DMS 273 (cell line): Measurements from ENCODE around the gene SPAG6.
"Not testable (repeated sequence)": the region's sequence is repeated elsewhere in the genome, so short reads cannot be mapped to it uniquely, and the experiment has no call there.

ENCODE experiments used
- DNase-seq: peaks from one replicate; lab custom pipeline; 2025; ENCODE audit not compliant: unreplicated experiment; lab: John Stamatoyannopoulos, UW

Gene SPAG6

DNA sequence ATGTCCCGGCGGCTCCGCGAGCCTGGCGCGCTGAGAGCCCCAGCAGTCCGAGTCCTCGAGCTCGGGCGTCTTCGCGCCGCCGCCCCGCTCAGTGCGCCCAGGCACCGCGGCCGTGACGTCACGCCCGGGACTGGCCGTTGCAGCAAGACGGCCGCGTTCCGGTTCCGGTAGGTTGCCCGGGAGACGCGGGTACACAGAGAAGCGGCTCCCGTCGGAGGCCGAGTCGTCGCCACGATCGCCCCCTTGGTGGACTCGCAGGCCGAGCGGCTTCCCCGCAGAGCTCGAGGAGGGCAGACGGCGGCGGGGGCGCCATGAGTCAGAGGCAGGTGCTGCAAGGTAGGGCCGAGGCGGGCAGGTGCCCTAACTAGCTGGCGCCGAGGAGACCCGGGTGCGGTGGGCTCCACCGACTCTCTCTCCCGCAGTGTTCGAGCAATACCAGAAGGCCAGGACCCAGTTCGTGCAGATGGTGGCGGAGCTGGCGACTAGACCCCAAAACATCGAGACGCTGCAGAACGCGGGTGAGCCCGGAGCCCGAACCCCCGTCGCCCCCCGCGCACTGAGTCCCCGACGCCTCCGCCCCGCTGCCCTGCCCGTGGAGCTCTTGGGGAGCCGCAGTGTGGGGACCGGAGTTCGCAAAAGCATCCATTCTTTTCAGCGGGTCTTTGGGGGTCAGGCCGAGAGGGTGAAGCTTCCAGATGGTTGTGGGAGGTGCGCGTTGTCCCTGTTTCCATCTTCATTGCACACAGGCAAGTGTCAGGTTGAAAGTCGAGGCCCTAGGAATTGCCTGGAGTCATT lies at the start of gene SPAG6:
Gene SPAG6 (plus strand): TSS at position 196 of the 795 bp plus-strand sequence. CDS start 116 bp downstream, at position 312.
- peak; percentile 48 for DNase-seq

DNA sequence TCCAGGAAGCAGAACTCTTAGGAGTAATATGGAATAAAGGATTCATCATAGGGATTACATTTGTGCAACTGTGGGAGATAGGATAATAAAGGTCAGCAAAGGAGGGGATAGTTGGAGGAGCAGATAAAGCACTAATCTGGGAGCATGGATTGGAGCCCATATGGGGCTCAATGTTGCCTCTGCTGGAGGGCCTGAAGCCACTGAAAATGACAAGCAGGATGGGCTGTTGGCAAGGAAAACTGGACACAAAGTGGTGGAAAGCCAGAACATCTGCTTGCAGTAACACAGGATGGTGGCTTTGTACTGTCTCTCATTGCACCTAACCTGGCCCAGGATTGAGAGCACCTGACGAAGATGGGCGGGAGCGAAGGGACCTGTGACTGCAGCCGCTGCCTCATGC lies 44.1 kb upstream of the SPAG6 start:
- DNase-seq = peak; percentile 23

DNA sequence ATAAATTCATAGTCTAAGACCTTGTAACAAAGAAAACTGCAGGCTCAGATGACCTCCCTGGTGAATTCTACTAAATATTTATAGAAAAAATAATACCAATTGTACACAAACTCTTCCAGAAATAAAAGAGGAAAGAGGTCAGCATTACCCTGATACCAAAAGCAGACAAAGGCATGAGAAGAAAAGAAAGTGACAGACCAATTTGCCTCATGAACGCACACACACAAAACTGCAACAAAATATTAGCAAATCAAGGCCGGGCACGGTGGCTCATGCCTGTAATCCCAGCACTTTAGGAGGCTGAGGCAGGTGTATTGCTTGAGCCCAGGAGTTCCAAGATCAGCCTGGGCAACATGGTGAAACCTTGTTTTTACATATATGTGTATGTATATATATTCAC lies 41.8 kb upstream of the SPAG6 start:
- DNase-seq = no peak

DNA sequence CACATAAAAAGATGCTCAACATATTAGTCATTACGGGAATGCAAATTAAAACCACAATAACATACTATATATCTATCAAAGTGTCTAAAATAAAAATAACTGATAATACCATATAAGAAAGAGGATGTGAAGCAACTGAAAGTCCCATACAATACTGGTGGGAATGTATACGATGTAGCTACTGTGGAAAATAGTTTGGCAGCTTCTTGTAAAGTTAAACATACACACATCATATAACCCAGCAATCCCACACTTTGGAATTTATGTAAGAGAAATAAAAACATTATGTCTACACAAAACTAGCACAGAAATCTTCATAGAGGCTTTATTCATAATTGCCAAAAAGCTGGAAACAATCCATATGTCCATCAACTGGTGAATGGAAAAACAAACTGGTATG lies 39.6 kb upstream of the SPAG6 start:
- DNase-seq = no peak

DNA sequence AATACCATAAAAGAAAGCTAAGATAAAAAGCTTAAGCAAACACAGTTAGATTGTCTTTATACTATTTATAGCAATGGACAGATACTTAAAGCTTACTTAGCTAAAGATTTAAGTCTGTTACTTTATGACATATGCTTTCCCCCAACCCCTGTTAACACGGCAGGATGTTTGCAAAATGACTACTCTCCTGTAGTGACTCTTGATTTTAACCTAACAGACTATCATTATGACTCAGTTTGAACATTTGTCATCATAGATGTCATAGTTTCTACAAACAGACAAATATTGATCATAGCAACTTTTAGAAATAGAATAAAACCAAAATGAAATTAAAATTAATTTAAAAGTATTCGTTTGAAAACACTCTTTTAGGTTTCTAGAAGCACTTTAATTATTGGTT lies 36.9 kb upstream of the SPAG6 start:
- no peak for DNase-seq

DNA sequence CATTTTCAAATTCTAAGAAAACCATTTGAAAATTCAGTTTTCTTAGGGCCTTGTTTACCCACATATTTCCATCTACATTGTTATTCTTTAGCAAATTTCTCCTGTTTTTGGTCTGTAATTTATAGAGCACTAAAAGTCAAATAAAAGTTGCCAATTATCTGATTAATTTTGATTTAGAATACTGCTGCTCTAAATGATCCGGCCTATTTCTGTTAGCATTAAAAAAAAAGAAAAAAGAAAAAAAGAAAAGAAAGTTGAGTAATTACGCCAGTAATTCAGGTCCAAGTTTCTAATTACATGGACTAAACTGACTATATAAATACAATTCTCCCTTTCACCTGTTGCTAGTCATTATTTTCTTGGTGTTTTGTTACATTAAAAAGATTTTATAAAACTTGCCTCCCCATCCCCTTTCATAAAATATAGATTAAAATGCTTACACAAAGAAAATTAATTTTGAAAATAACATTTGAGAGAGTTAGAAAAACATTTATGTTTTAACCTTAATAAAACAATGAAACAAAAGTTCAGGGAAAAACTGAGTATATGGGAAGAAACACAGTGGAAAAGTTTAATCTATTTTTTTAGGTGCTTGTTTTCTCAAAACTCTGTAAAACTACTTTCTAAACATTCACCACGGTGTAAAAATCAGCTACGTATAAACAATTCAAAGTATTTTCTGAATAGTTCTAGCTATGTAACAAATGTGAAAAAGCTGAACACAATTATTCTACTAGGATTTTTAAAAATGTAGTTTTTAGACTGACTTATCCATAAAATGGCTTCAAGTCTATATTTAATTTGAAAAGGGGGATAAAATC lies 35.9 kb upstream of the SPAG6 start:
- DNase-seq = no peak

DNA sequence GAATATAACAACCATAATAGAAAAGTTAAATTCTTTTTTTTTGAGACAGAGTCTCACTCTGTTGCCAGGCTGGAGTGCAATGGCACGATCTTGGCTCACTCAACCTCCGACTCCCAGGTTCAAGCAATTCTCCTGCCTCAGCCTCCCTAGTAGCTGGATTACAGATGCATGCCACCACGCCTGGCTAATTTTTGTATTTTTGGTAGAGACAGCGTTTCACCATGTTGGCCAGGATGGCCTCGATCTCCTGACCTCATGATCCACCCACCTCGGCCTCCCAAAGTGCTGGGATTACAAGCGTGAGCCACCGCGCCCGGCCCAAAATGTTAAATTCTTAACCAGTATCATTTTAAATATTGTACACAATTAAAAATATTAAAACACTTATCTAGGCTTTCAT lies 35.3 kb upstream of the SPAG6 start:
- DNase-seq = not testable (repeated sequence)

DNA sequence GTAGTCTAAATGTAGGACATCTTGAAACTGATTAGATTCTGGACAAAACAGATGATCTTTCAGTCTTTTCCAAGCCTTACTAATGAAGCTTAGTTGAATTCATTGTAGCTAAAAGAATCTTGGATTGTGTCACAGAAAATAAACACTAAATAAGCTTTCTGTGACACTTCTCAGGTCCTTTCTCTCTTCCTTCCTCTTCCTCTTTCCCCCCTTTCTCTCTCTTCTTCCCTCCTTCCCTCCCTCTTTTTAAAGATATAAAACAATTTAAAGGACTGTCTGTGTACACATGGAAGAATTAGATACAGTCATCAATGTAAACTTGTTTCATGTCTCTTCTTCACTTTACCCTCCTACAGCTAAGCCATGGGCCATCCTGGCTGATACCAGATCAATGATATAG lies 34.4 kb upstream of the SPAG6 start:
- DNase-seq = no peak

DNA sequence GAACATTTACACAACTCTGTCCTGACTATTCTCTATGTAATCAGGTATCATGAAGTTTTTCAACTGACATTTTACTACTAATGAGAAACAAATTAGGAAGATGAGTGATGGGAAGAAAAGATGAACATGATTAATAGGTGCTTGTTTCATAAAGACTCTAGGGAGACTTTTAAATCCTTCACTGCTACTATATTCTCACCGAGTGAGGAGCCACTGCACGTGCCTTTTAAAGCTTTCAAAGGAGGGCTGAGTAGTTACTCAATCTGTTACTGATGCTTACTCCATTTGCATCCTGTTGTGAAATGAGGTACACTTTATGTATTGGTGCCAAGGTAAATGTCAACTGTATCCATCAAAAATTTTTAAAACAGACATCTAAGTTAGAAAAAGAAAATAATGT lies 30.4 kb upstream of the SPAG6 start:
- peak; percentile 14 for DNase-seq

DNA sequence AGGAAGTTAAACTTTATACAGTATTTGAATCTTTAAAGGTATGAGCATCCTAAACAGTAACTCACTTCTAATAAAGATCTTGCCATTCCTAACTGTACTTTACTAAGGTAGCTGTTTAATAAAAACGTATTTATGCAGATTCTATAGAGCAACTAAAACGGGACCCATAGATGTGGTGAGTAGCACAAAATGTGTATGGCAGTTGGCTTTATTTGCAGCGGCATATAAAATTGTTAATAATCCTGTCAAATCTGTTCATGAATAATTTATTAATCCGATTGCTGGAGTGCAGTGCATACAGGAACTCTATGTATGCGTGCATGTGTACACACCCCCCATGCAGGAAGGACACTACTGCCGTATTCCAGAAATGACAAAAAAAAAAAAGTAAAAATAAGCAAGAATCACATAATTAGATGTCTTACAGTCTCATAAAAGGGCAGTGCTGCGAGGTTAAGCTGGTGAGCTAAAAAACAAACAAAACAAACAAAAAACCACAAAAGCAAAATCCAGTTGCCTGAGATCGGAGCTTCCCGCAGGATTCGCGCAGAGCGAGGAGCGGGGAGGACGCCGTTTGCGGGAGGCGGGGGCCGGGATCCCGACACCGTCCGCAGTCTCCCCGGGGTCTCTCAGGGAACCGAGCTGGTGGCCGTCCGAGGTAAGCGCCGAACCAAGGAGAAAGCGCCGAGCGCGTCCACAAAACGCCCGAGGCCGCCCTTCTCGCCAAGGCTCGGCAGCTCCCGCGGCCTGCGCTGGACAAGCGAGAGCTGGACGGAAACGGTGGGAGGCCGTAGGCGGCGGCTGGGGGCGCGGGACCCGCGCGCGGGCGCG lies 29.6 kb upstream of the SPAG6 start:
- DNase-seq = peak; percentile 43

DNA sequence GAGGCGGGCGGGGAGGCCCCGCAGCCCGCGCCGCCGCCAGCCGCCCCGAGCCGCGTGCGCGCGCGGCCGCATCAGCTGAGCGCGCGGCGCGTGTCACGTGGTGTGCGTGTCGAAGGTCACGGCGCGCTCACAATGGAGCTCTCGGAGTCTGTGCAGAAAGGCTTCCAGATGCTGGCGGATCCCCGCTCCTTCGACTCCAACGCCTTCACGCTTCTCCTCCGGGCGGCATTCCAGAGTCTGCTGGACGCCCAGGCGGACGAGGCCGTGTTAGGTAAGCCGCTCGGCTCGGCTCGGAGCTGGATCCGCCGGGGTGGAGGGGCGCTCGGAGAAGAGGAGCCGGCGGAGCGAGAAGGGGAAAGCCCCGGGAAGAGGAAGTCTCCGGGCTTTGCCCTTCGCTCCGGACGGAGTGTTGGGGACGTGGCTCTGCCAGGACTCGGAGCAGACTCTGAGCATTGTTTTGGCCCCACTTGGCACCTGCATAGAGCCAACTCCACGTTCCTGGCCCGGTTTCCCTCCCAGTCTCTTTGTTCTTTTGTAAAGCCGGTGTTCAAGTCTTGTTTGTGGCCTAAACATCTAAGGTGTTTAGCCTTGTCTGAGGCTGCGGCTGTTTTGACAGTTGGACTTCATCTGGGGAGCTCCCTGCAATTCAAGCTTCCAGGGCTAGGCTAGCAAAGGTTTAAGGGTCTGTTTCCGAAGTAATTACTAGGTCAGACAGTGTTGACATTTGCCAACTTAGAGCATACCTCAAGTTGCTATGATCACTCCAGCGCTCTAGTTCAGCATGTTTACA lies 28.8 kb upstream of the SPAG6 start, which contains the start of gene COMMD3:
Gene COMMD3 (plus strand): TSS at position 103 of the 790 bp plus-strand sequence. CDS start 30 bp downstream, at position 133.
- DNase-seq = peak; percentile 93

DNA sequence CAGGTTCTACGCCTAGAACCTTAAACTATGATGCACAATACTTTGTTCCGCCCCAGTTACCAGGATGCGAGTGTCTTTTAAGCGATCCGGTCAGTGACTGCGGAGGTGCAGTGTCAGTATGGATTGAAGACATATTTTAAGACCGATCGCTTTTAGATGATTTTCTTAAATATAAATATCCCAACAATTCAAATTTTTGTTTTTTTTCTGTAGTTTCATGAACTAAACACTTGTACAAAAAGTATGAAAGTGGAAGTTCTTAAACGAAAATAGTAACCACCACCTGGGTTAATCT lies 28.3 kb upstream of the SPAG6 start:
- DNase-seq = no peak

DNA sequence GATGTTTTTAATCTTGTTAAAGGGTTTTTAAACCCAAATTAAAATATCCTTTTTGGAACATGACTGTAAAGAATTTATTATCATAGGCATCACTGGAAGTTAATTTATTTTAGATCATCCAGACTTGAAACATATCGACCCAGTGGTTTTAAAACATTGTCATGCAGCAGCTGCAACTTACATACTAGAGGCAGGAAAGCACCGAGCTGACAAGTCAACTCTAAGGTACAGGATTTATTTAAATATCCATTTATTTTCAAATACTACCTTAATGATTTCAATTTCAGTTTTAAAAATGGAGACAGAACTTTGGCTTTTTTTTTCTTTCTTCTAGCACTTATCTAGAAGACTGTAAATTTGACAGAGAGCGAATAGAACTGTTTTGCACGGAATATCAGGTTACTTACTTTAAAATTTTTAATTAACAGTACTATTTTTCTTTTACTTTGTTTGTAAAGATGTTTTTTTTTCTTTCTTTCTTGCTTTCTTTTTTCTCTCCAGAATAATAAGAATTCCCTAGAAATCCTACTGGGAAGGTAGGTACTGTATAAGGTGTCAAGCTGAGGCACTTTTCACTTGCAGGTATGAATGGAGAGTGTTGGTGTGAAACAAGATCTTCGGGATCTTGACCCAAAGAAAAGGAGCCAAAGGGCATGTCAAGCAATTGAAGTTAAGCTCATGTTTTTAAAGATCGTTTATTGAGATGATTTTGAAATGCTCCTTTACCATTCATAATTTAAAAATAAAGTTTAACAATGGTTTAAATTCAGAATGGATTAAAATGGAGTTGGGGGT lies 27.3 kb upstream of the SPAG6 start:
- DNase-seq = no peak

DNA sequence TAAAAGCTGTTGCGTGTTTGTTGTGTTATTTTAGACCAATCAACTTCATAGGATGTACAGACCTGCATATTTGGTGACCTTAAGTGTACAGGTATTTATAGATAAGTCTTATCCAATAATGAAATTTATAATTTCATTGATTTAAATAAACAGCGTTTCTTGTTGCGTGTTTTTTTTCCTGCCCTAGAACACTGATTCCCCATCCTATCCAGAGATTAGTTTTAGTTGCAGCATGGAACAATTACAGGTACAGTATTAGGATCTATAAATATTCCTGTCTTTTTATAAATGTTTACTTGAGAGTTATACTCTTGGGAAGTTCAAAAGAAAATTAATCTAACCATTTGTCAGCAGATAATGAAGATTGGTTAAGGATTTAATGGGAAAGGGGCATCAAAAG lies 26.5 kb upstream of the SPAG6 start:
- no peak for DNase-seq

DNA sequence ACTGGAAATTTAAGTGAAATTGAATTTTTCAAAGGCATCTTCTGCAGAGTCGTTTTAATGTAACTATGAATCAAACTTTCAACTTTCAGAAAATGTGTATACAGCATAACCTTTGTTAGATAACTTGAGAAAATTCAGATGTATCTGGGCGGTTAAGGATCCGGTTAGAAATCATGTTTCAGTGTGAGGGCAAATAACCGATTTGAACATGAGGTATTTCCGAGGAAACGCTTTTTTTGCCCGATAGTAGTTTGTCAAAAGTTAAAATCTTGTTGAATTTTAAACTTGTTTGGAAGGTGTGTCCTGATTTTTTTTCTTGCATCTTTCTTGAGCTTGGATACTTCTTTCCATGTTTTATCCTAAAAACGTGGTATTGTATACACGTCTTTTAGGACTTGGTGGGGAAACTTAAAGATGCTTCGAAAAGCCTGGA lies 25.7 kb upstream of the SPAG6 start:
- no peak for DNase-seq

DNA sequence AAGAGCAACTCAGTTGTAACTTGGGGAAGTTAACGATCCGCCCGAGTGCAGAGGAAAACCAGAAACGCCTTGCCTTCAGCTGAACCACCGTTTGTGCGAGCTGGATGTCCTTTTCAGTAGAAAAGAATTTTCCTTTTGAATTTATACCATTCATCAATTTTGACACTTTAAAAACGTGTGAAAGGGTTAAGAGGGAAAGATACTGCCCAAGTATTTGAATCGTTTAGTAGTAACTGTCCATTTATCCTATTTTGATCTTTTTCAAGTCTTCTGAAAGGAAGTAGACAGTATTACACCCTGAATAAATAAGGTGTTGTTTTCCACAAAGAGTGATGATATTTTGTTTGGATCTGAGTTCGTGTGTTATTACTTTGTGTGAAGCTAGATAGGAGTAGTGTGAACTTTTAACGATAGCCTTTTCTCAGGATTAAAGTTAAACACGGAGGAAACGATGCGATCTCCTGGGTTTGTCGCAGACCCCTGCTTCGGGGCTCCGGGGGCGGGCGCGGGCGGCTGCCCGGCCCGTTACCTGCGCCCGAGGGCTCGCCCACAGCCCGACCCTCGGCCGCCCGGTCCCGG lies 25.2 kb upstream of the SPAG6 start:
- peak; percentile 13 for DNase-seq

DNA sequence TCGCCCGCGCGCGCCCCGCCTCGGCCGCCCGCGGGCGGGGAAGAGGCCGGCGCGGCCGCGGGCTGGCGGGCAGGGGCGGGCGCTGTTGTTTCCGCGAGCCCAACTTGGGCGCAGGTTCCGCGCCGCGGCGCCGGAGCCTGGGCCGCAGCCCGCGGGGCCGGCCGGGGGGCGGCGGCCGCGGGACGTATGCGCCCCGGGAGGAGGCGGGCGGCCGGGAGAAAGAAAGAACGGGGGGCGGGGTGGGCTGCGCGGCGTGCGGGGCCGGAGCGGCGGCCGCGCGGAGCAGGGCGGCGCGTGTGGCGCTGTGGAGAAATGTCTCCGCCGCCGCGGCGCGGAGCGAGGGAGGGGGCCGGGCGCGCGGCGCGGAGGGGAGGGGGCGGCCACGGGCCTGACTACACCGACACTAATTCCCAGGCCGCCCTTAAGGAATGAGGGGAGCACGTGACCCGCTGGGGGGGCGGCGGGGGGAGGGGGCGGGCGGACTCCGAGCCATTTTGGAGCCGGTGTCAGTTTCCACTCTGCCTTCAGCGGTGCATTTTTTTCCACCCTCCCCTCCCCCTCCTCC lies 24.6 kb upstream of the SPAG6 start, which contains the start of gene BMI1:
Gene BMI1 (plus strand): TSS at position 509 of the 565 bp plus-strand sequence. CDS start 5,351 bp downstream, outside the sequence.
- peak; percentile 84 for DNase-seq

DNA sequence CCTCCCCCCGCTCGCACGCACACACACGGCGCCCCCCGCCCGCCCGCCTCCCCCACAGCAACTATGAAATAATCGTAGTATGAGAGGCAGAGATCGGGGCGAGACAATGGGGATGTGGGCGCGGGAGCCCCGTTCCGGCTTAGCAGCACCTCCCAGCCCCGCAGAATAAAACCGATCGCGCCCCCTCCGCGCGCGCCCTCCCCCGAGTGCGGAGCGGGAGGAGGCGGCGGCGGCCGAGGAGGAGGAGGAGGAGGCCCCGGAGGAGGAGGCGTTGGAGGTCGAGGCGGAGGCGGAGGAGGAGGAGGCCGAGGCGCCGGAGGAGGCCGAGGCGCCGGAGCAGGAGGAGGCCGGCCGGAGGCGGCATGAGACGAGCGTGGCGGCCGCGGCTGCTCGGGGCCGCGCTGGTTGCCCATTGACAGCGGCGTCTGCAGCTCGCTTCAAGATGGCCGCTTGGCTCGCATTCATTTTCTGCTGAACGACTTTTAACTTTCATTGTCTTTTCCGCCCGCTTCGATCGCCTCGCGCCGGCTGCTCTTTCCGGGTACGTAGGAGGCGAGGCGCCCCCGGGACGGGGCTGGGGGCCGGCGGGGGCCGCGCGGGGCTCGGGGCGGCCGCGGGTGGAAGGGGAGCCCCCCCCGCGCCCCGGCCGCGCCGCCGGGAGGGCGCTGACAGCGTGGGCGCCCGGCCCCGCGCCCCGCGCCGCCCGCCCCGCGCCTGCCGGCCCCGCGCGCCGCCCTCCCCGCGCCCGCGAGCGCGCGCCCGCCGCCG lies 24.0 kb upstream of the SPAG6 start:
- peak; percentile 78 for DNase-seq
